NCI-H82 (cell line): ENCODE results near the gene SNX9.
"Not testable (repeated sequence)": the region's sequence is repeated elsewhere in the genome, so short reads cannot be mapped to it uniquely, and the experiment has no call there.

Experiments
- DNase-seq: peaks from one replicate; lab custom pipeline; 2025; lab: John Stamatoyannopoulos, UW

Gene SNX9

GRCh38 chr6:157885876-157886275 lies 62.8 kb downstream of the SNX9 start:
- no peak for DNase-seq

GRCh38 chr6:157887892-157888291 lies 64.8 kb downstream of the SNX9 start:
- no peak for DNase-seq

GRCh38 chr6:157891544-157892362 lies 68.7 kb downstream of the SNX9 start:
- no peak for DNase-seq

- no peak for DNase-seq
These were observed 69.4 kb downstream of the SNX9 start for GRCh38 chr6:157892363-157892877.

- no peak for DNase-seq
These were observed 70.2 kb downstream of the SNX9 start for GRCh38 chr6:157893238-157893637.

- no peak for DNase-seq
These were observed 72.5 kb downstream of the SNX9 start for GRCh38 chr6:157895585-157895984.

GRCh38 chr6:157896932-157897331 lies 73.9 kb downstream of the SNX9 start:
- DNase-seq: no peak

GRCh38 chr6:157898169-157898568 lies 75.1 kb downstream of the SNX9 start:
- DNase-seq: peak; percentile 11

GRCh38 chr6:157898640-157899039 lies 75.6 kb downstream of the SNX9 start:
- no peak for DNase-seq

- not testable (repeated sequence) for DNase-seq
These were observed 77.2 kb downstream of the SNX9 start for GRCh38 chr6:157900262-157900661.

- peak; percentile 26 for DNase-seq
These were observed 77.7 kb downstream of the SNX9 start for GRCh38 chr6:157900751-157901150.

- no peak for DNase-seq
These were observed 82.0 kb downstream of the SNX9 start for GRCh38 chr6:157904999-157905398.

GRCh38 chr6:157905590-157906342 lies 82.7 kb downstream of the SNX9 start:
- DNase-seq: no peak

- no peak for DNase-seq
These were observed 83.6 kb downstream of the SNX9 start for GRCh38 chr6:157906537-157907061.

- DNase-seq: no peak
These were observed 84.6 kb downstream of the SNX9 start for GRCh38 chr6:157907651-157908050.

- DNase-seq: no peak
These were observed 85.6 kb downstream of the SNX9 start for GRCh38 chr6:157908369-157909281.

GRCh38 chr6:157909282-157909664 lies 86.2 kb downstream of the SNX9 start:
- DNase-seq: no peak

- peak; percentile 22 for DNase-seq
These were observed 88.2 kb downstream of the SNX9 start for GRCh38 chr6:157911278-157911677.

- no peak for DNase-seq
These were observed 88.7 kb downstream of the SNX9 start for GRCh38 chr6:157911786-157912185.

GRCh38 chr6:157912326-157912725 lies 89.3 kb downstream of the SNX9 start:
- no peak for DNase-seq

- no peak for DNase-seq
These were observed 98.8 kb downstream of the SNX9 start for GRCh38 chr6:157921685-157922367.
